Epidermal melanocyte (primary cell): ENCODE results near the gene EYA2.

Experiments
- DNase-seq: peaks from one replicate; pipeline ENCODE4 v3.0.0; 2011; ENCODE audit warnings: low spot score; ENCODE audit not compliant: insufficient read length

EYA2 gene

DNA sequence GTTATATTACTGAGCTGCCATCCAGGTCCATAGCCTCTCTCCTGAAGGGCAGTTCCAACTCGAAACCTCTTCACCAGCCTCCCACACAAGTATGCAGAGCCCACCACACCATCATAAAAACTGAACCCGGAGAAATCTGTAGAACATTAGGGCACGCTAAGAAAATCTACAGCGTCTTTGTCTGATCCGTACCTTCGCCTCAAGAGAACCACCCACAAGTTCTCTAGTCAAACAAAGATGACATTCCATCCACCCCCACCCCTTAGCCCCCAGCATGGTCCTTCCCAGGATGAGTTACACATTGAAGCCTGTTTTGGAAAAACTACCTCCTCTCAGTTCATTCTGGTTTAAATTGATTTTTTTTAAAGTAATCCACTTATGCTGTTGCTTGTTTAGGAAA is 242.1 kb downstream of the EYA2 start:
- DNase-seq: no peak

DNA sequence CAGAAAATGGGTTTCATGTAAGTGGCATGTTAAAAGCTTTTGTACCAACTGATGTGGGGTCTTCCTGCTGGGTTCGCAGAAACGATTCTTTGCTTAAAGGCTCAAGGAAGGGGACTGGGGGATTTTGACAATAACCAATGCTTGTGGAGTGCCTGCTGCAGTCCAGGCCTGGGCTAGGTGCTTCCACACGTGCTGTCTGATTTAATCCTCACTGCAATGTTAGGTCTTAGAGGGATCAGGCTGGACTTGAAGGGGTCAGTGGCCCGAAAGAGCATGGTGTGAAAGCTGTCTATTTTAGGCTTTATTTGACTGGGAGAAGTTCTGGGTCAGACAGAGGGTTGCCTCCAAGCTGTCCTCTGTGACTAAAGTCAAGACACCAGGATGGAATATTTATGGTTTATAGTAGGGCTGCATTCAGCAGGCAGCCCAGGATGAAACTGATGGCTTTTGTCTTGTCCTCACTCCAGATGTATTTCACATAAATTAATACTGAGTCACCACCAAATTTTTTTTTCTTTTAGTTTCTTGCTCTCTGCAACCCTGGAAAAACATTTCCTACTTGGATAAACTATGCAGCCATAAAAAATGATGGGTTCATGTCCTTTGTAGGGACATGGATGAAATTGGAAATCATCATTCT is 242.7 kb downstream of the EYA2 start:
- no peak for DNase-seq

DNA sequence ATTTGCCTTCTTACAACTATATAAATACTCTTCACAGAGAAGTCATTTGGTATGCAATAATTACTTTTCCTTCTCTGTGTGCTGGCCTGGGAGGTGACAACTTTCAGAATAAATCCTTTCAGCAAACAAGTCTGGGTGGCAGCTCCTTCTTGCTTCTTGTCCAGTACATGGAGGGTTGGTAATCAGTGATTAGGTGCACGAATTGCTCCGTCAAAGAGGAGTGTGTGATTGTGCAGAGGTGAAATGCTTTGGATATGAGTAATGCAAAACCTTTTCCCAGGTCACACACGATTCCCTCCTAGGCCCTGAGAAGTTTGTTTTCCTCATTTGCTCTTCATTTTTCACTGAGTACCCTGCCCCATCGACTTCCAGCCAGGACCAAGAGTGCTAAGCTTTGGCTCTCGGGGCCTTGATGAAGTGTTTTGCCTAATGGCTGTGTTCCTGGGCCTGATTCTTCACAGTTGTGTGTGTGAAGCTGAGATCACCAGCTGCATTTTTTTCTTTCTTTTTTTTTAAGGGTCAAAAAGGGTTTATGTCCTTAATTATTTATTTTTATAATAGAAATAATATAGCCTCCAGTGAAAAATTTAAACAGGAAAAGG is 245.4 kb downstream of the EYA2 start:
- no peak for DNase-seq

DNA sequence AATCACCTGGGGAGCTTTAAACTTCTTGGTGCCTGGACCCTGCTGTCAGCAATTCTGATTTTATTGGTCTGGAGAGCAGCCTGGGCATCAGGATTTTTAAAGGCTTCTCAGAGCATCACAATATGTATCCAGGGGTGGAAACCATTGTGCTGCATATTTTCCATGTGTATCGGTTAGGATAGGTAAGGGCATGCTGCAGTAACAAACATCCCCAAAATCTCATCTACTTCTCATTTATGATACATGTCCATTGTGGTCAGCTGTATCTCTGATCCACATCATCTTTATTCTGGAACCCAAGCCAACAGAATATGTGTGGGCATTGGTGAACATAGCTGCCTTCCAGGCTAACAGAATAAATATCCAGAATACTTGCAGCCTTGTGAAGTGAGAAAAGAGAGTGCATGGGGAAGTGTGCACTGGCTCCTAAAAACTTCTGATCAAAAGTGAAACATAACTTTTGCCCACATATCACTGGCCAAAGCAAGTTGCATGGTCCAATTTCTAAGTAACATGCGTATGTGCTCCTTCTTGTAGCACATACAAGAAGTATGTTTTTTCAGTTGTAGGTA is 246.8 kb downstream of the EYA2 start:
- DNase-seq: no peak

DNA sequence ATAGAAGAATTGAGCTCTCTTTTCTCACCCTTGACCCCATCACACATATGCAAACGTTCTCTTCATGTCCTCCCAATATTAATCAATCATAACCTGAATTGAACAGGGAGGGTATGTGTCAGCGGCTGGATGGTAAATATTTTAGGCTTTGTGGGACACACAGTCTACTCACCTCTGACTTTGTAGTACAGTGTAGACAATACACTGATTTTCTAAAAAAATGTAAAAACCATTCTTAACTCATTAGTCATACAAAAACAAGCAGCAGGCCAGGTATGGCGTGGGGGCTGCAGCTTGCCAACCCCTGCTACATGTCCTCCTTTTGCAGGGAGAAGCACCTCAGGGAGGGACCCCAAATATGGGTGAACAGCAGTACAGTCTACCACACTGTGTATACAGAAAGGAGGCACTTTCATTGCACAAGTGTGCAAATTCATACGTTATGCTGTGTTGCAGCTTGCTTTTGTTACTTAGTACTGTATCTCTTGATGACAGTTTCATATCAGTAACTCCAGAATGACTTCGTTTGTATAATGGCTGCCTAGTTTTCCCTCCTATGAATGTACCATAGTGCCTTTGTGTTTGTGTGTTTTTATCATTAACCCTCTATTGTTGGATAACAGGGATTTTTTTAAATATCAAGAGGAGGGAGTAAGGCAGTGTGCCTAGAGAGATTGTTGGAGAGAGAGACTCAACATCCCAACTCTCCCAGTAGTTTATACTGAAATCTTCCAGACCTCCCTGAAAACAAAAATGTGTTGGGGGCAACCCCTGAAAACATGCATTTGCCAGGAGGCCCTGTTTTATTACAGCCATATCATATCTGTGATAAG is 247.5 kb downstream of the EYA2 start:
- DNase-seq: no peak

DNA sequence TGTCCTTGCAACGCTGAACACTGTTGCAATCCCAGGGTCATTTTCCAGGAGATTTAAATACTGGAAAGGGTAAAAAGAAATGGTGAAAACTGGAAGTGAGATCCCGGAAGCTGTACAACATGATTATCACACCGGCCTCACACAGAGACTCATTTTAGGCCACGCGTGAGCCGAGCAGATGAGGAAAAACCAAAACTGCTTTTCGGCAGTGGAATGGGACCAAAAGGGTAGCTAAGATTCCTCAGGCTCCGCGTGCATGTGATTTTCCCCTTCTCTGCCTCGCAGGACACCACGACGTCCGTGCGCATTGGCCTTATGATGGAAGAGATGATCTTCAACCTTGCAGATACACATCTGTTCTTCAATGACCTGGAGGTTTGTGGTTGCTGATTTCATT is 248.1 kb downstream of the EYA2 start:
- no peak for DNase-seq

DNA sequence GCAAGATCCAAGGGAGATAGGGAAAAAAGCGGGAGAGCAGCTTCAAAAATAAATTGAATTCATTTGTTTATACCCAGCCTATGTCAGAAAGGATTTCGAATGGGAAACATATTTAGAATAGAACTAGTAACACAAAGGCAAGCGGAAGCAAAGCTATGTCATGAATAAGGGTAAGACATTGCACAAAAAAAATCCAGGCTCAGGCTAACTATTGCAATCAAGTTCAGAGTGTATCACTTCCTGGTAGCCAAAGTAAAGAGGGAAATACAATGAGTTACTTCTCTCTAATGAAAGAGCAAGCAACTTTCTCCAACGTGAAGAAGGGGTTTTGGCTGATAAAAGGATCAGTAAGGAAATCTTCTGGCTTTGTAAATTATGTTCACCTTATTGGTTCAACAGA is 249.0 kb downstream of the EYA2 start:
- no peak for DNase-seq

DNA sequence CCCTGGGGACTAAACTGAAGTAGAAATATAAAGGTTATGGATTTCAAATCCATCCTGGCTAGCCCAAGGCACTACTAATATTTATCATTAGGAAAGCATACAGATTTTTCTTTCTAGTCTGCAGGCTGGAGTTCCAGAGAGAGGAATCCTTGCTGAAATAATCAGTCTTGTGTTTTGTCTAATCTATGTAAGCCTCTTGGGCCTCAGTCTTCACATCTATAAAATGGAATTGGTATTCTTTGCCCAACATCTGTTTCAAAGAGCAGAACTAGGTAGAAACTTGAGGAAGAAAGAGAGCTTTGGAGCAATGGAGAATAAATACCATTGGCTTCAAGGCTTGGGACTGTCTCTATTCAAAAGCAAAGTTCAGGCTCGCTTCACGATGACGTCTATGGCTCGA is 249.8 kb downstream of the EYA2 start:
- no peak for DNase-seq

DNA sequence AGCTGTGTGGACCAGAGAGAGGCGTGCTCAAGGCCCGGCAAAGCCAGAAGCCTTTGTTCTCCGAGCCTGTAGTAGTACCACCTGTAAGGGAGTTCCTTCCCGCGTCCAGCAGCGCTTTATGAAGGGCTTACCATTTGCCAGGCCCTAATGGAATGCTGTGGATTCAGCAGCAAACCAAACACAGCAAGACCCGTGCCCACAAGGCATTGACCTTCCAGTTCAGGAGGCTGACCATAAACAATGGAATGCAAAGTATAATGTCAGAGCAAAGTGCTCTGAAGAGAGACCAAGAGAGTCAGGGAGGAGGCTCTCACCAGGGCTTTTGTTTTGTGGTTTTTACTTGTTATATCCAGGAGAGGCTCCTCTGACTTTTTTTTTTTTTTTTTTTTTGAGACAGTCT is 252.0 kb downstream of the EYA2 start:
- DNase-seq: no peak

DNA sequence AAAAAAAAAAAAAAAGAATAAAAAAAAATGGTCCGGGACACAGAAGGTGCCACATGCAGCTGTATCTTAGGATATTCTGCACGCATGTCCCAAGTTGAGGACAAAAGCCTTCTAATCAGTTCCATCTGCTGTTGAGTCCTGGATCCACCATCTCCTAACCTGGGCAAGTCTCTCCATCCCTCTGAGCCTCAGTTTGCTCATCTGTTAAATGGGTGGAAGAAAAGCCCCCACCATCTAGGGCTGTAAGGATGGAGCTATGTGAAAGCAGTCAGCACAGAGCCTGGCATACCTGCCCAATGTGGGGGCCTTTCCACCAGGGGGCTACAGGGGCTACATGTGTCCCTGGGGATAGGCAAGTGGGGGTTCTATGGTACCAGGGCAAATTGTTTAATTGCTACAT is 253.4 kb downstream of the EYA2 start:
- DNase-seq: no peak

DNA sequence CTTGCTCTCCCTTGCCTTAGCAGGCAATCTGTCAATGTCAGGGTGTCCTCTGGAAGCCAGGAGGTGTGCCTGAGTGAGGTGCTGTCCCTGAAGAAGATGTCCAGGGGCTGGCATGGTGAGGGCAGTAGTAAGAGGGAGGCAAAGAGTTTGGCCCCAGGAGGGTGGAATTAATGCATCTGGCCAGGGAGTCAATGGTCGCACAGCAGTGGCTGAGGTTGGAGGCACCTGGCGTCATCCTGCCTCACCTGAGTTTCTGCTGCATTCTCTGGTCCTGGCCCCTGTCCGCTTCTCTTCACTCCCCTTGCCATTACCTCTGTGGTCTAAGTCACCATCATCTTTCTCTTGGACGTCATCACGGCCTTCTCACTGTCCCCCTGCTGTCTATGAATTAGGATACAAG is 255.3 kb downstream of the EYA2 start:
- no peak for DNase-seq

DNA sequence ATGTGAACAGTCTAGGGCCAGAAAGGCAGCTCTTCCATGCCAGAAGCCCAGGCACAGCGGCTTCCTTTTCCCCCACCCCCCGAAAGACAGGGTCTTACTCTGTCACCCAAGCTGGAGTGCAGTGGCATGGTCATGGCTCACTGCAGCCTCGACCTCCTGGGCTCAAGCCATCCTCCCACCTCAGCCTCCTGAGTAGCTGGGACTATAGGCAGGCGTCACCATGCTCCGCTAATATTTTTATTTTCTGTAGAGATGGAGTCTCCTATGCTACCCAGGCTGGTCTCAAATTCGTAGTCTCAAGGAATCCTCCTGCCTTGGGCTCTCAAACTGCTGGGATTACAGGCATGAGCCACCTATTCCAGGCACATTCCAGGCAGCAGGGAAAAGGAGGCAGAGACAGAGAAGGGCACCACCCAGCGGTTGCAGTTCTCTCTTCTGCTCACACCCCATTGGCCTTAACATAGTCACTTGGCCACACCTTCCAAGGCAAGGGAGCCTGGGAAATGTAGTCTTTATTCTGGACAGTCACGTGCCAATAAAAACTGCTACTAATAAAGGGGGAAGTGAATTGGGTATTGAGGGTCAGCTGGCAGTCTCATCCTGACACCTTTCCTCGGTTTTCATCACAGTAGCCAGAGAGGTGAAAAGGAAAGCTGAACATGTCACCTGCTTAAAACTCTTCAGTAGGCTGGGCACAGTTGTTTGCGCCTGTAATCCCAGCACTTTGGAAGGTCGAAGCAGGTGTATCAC is 255.9 kb downstream of the EYA2 start:
- DNase-seq: no peak

DNA sequence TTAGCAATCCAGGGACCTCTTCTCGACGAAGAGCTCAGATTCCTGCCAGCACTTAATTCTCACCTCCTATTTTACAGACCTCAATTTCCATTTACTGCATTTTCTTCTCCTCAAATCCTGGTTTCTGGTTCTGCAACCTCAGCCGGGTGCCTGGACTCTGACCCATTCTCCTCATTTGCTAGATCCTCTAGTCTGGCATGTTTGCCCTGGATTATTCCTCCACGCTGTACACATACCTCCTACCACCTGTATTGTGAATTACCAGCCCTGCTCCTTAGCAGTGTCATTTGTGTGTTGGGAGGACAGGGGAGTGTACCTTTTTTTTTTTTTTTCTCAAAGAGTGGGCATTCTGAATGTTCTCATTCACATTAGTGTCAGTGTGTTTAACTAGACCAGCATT is 257.4 kb downstream of the EYA2 start:
- no peak for DNase-seq

DNA sequence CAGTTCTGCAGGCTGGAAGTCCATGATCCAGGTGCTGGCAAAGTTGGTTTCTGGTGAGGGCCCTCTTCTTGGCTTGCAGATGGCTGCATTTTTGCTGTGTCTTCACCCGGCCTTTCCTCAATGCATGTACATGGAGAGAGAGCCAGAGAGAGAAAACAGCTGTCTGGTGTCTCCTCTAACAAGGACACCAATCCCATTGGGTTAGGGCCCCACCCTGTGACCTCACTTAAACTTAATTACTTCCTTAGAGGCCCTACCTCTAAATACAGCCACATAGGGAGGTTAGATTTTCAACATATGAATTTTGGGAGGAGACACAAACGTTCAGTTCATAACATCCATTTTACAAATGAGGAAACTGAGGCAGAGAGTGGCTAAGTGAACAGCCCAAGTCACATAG is 259.4 kb downstream of the EYA2 start:
- no peak for DNase-seq

DNA sequence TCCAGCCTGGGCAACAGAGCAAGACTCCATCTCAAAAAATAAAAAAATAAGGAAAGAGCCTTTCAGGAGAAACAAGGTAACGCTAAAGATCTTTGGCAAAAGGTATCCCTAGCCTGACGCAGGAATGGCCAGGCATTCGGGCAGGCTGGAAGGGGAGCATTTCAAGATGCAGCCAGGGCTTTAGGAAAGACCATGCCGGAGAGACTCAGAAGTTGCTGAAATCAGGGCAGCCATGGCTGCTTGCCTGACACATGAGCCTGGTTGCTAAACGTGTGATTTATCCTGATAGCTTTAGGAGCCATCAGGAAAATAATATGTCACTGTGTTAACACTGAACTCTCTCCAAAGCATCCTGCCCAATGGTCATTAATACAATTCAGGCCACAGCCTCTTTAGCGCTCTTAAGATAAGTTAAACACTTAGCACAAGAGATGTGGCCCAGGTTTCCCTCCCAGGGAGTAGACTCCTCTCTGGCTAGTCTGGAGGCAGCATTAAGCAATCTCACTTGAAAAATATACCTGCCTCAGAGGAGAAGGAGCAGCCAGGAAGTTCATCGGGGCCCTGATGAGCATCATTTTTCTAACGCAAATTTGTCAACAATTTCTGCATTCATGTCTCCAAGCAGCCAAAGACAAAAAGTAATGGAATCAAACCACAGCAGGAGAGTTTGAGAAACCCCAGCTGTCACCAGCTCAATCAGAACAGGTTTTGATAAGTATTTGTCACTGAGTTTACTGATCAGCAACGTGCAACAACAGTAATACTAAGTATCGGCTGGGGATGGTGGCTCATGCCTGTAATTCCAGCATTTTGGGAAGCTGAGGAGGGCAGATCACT is 261.9 kb downstream of the EYA2 start:
- no peak for DNase-seq

DNA sequence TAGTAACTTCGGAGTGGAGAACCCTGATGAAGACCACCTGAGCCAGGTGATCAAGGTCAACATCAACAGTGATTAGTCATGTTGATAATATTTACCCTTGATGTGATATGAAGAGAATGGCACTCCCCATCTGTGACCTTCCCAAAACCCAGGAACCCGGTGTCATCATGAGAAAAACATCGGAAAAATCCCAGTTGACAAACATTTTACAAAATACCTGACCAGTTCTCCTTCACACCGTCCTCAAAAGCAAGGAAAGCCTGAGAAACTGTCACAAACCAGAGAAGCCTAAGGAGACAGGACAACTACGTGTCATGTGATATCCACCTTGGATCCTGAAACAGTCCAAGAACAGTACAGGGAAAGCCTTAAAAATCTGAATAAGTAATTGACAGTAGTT is 264.5 kb downstream of the EYA2 start:
- DNase-seq: no peak

DNA sequence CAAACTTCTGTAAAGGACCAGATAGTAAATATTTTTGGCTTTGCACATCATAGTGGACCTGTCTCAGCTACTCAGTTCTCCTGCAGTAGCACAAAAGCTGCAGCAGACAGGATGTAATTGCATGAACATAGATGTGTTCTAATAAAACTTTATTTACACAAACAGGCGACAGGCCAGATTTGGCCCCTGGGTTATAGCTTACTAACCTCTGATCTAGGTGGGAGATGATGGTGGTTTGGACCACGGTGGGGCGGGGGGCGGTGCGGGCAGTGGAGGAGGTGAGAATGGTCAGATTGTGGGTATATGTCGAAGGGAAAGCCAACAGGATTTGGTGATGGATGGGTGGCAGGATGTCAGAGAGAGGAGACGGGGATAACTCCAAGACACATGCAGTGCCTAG is 265.6 kb downstream of the EYA2 start:
- DNase-seq: no peak

DNA sequence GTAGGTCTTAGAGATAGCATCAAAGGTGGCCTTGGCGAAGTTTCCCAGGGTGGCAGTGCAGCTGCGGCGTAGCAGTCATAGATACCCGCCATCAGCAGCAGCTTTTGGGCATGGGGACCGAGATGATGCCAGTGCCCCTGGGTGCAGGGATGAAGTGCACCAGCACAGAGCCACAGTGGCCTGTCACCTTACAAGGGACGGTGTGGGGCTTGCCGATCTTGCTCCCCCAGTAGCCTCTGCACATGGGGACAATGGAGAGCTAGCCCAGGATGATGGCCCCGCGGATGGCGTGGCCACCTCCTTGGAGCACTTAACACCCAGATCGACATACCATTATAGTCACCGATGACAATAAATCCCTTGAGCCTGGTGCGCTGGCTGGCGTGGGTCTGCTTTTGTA is 266.3 kb downstream of the EYA2 start:
- no peak for DNase-seq

DNA sequence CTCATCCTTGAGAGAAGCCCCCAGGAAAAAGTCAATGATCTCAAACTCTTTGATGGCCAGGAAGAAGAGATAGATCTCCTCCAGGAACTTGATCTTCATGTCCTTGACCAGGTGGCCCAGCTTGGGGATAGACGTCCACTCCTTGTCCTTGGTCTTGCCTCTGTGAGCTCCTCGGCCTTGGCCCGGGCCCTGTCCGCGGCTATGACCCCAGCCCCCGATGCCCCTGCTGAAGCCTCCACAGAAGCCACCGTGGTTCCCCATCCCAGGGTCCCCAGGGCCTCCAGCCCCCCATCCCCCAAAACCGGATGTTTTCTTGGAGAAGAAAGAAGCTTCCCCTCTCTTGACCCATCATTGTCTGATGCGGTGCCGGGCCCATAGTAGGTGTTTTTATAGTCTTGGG is 266.8 kb downstream of the EYA2 start:
- DNase-seq: no peak

DNA sequence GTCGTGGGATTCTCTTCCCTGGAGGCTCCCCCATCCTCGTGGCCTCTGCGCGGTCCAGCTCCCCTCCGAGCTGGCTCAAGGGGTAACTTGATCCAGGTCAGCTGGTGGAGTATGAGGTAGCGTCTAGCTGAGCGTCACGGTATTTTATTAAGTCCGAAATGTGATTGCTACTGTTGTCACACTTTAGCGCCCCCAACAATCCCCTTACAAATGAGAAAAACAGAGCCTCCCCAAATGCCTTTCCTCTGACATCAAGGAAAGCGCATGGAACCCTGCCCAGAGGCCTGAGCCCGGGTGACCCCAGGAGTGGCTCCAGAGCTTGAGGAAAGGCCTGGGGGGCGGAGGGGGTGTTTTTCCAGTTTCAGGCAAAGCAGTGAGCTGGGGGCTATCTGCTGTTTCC is 269.5 kb downstream of the EYA2 start:
- no peak for DNase-seq

DNA sequence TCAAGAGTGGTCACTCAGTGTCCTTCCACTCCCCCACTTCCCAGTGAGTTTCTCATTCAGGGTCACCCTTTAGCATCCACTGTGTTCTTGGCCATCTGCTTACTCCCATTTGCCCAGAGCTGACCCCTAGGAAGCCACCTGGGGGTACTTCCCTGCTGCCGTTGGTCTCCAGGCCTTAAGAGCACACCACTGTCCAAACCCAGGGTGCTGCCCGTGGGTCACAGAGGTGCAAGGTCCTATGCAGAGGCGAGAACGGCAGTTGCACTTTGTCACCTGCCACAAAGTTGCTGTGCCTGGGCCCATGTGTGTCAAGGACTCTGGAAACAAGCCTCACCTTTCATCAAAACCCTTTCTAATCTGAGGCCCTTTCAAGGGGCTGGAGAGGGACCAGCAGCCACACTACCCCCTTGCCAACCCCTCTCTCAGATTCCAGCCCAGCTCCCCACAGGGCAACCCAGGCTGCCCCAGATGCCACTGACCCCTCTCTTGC is 270.8 kb downstream of the EYA2 start:
- DNase-seq: no peak
